IMR-90 (cell line): ENCODE measurements around the gene OR1F1. TPM values are rescaled to one million over a fixed set of nuclear protein-coding genes. Genes with fewer than 3 reads are reported as not detected.
A peak's percentile ranks its signal among the peaks of the same experiment; 100 is the strongest.

Experiments used
- ATAC-seq: fragments of 200-7000 bp; cut with Tn5 transposase; 2 replicates; pipeline ENCODE4 v1.9.1; 2020; ENCODE audit warnings: low read depth, mild to moderate bottlenecking, moderate library complexity
- BruUV-seq: library from RNA; stranded (reverse); fragments of 400-500 nt; replicated peaks from 2 replicates; lab custom pipeline; 2021; lab: Mats Ljungman, UMichigan
- CTCF ChIA-PET: fragments of 300-600 bp; formaldehyde crosslinking; extraction: SDS; loops from one replicate; lab custom pipeline; 2021; ENCODE audit warnings: antibody characterized with exemption; lab: Yijun Ruan, JAX
- POLR2A ChIA-PET: fragments of 300-600 bp; sonication (Branson Sonifier 250); formaldehyde crosslinking; loops from one replicate; lab custom pipeline; 2022; ENCODE audit warnings: antibody characterized with exemption; ENCODE audit not compliant: unreplicated experiment; lab: Charles Lee
- DNase-seq: peaks from one replicate; pipeline ENCODE4 v3.0.0; 2013
- H2AFZ ChIP-seq: replicated peaks from 2 replicates; pipeline ENCODE3; 2013; ENCODE audit warnings: low read length, mild to moderate bottlenecking; ENCODE audit not compliant: poor library complexity
- H2AK5ac ChIP-seq: 2 replicates; pipeline ENCODE4 v1.6.1; 2013; ENCODE audit warnings: low read depth, low read length, inconsistent platforms
- H2AK9ac ChIP-seq: replicated peaks from 2 replicates; pipeline ENCODE3; 2013; ENCODE audit warnings: mild to moderate bottlenecking, low read depth, low read length, moderate library complexity; ENCODE audit not compliant: poor library complexity
- H2BK120ac ChIP-seq: 2 replicates; pipeline ENCODE4 v1.6.1; 2013; ENCODE audit warnings: low read depth, low read length, inconsistent platforms
- H2BK15ac ChIP-seq: 3 replicates; pipeline ENCODE4 v1.6.1; 2013; ENCODE audit warnings: low read depth, low read length, inconsistent platforms
- H2BK20ac ChIP-seq: 2 replicates; pipeline ENCODE4 v1.6.1; 2013; ENCODE audit warnings: low read depth, mild to moderate bottlenecking, inconsistent platforms, low read length, moderate library complexity
- H2BK5ac ChIP-seq: 2 replicates; pipeline ENCODE4 v1.6.1; 2013; ENCODE audit warnings: mild to moderate bottlenecking, low read depth, low read length, inconsistent platforms; ENCODE audit not compliant: poor library complexity, severe bottlenecking
- H3K14ac ChIP-seq: replicated peaks from 2 replicates; pipeline ENCODE4 v1.6.1; 2013; ENCODE audit warnings: low read depth, low read length, inconsistent platforms
- H3K18ac ChIP-seq: 2 replicates; pipeline ENCODE4 v1.6.1; 2013; ENCODE audit warnings: low read depth, low read length, control low read depth
- H3K23ac ChIP-seq: 2 replicates; pipeline ENCODE4 v1.6.1; 2013; ENCODE audit warnings: low read depth, low read length, inconsistent platforms
- H3K27ac ChIP-seq: 2 replicates; pipeline ENCODE4 v1.5.1; 2013; ENCODE audit warnings: mild to moderate bottlenecking, control low read depth, low read length; ENCODE audit not compliant: insufficient read depth
- H3K27me3 ChIP-seq: 2 replicates; pipeline ENCODE4 v1.6.1; 2013; ENCODE audit warnings: low read length; ENCODE audit not compliant: control insufficient read depth, insufficient read depth
- H3K36me3 ChIP-seq: 2 replicates; pipeline ENCODE4 v1.6.1; 2013; ENCODE audit warnings: low read length, mixed read lengths; ENCODE audit not compliant: control insufficient read depth, insufficient read depth
- H3K4ac ChIP-seq: 2 replicates; pipeline ENCODE4 v1.6.1; 2013; ENCODE audit warnings: low read depth, low read length, inconsistent platforms
- H3K4me1 ChIP-seq: 2 replicates; pipeline ENCODE4 v1.6.1; 2013; ENCODE audit warnings: low read length, mixed read lengths; ENCODE audit not compliant: control insufficient read depth, insufficient read depth
- H3K4me2 ChIP-seq: 2 replicates; pipeline ENCODE4 v1.6.1; 2013; ENCODE audit warnings: low read depth, mild to moderate bottlenecking, control low read depth, low read length, moderate library complexity
- H3K4me3 ChIP-seq: 2 replicates; pipeline ENCODE4 v1.5.1; 2013; ENCODE audit warnings: low read depth, mild to moderate bottlenecking, control low read depth, low read length, moderate library complexity; ENCODE audit not compliant: insufficient read depth
- H3K56ac ChIP-seq: 2 replicates; pipeline ENCODE4 v1.6.1; 2013; ENCODE audit warnings: low read length, inconsistent platforms; ENCODE audit not compliant: insufficient read depth; ENCODE audit errors: extremely low read depth
- H3K79me1 ChIP-seq, 2 experiments: 2 replicates each; pipeline ENCODE4 v1.6.1; 2013; ENCODE audit warnings: low read length in 2 of 2, inconsistent platforms in 1 of 2, low read depth in 1 of 2
- H3K9ac ChIP-seq: 2 replicates; pipeline ENCODE4 v1.6.1; 2013; ENCODE audit warnings: low read depth, low read length, control low read depth
- H3K9me1 ChIP-seq: 2 replicates; pipeline ENCODE4 v1.6.1; 2013; ENCODE audit warnings: low read length, inconsistent platforms; ENCODE audit not compliant: insufficient read depth
- H3K9me3 ChIP-seq: 2 replicates; pipeline ENCODE4 v1.6.1; 2013; ENCODE audit warnings: low read length; ENCODE audit not compliant: control insufficient read depth, insufficient read depth
- H4K20me1 ChIP-seq: 2 replicates; pipeline ENCODE4 v1.6.1; 2013; ENCODE audit warnings: low read length, inconsistent platforms; ENCODE audit not compliant: insufficient read depth
- H4K5ac ChIP-seq: 2 replicates; pipeline ENCODE4 v1.6.1; 2013; ENCODE audit warnings: mild to moderate bottlenecking, low read depth, low read length, control low read depth
- H4K8ac ChIP-seq, 2 experiments: 2 replicates each; pipeline ENCODE4 v1.6.1; 2013; ENCODE audit warnings: low read depth in 2 of 2, low read length in 2 of 2, control low read depth in 1 of 2, inconsistent platforms in 1 of 2
- H4K91ac ChIP-seq: 2 replicates; pipeline ENCODE4 v1.6.1; 2013; ENCODE audit warnings: low read depth, low read length, inconsistent platforms; ENCODE audit not compliant: insufficient read depth
- BHLHE40 ChIP-seq: fragments of 150-350 bp; IDR thresholded peaks from 2 replicates; pipeline ENCODE4 v1.6.1; 2016; ENCODE audit warnings: mild to moderate bottlenecking, low read depth, low read length
- CHD1 ChIP-seq: IDR thresholded peaks from 2 replicates; pipeline ENCODE4 v1.6.1; 2012; ENCODE audit warnings: low read depth, low read length, improper control_type of control experiment
- CTCF ChIP-seq: conservative IDR thresholded peaks from 2 replicates; pipeline ENCODE4 v1.5.1; 2012; ENCODE audit warnings: mild to moderate bottlenecking, low read depth, low read length, improper control_type of control experiment
- ELK1 ChIP-seq: fragments of 150-350 bp; IDR thresholded peaks from 2 replicates; pipeline ENCODE4 v1.6.1; 2016; ENCODE audit warnings: low read depth, mild to moderate bottlenecking, low read length, moderate library complexity, borderline replicate concordance
- FOS ChIP-seq: fragments of 150-350 bp; IDR thresholded peaks from 2 replicates; pipeline ENCODE4 v1.6.1; 2016; ENCODE audit warnings: low read depth, low read length
- MAFK ChIP-seq: IDR thresholded peaks from 2 replicates; pipeline ENCODE4 v1.6.1; 2012; ENCODE audit warnings: low read depth, low read length, improper control_type of control experiment
- MXI1 ChIP-seq: IDR thresholded peaks from 2 replicates; pipeline ENCODE4 v1.6.1; 2012; ENCODE audit warnings: low read depth, mild to moderate bottlenecking, low read length, moderate library complexity, borderline replicate concordance
- POLR2A ChIP-seq: IDR thresholded peaks from 2 replicates; pipeline ENCODE4 v1.6.1; 2012; ENCODE audit warnings: mild to moderate bottlenecking, low read depth, low read length
- RAD21 ChIP-seq: IDR thresholded peaks from 2 replicates; pipeline ENCODE4 v1.6.1; 2012; ENCODE audit warnings: low read length, improper control_type of control experiment
- RCOR1 ChIP-seq: IDR thresholded peaks from 2 replicates; pipeline ENCODE4 v1.6.1; 2012; ENCODE audit warnings: mild to moderate bottlenecking, low read length, improper control_type of control experiment; ENCODE audit not compliant: insufficient replicate concordance
- RFX5 ChIP-seq: IDR thresholded peaks from 2 replicates; pipeline ENCODE4 v1.8.0; 2012; ENCODE audit warnings: low read depth, mild to moderate bottlenecking, low read length, moderate library complexity
- SMC3 ChIP-seq: fragments of 150-350 bp; IDR thresholded peaks from 2 replicates; pipeline ENCODE4 v1.6.1; 2016; ENCODE audit warnings: low read depth, mild to moderate bottlenecking, antibody characterized with exemption, low read length, moderate library complexity
- WGBS, 2 experiments: methylation state at CpG; one replicate each; pipeline versions ENCODE4 v1.1.5 to v1.1.7; 2013; ENCODE audit warnings: missing lambda C conversion rate in 2 of 2; ENCODE audit not compliant: insufficient read length in 1 of 2; ENCODE audit errors: extremely low coverage in 2 of 2; 5-methylcytosine and 5-hydroxymethylcytosine counted together
- dilution Hi-C: fragments of 300-500 bp; cut with HindIII; formaldehyde crosslinking; loops from one replicate; pipeline ENCODE4 v1.14.3; 2018; ENCODE audit warnings: low sequenced_read_pairs; ENCODE audit not compliant: unreplicated experiment
- in situ Hi-C: fragments of 300-500 bp; cut with MboI; formaldehyde crosslinking; loops from 3 replicates; pipeline ENCODE4 v1.14.3; 2019; ENCODE audit warnings: low sequenced_read_pairs, inconsistent platforms, mixed read lengths
- intact Hi-C: fragments of 100-400 bp; cut with micrococcal nuclease; formaldehyde crosslinking; loops from 2 replicates; pipeline ENCODE4 v1.10.0; 2022
- polyA plus RNA-seq, 3 experiments: library from polyadenylated mRNA; depleted of rRNA; stranded (reverse); fragments of >200 nt; gene quantifications; 2 replicates each; pipeline ENCODE4 v1.2.3, GENCODE V29; 2012; ENCODE audit warnings: low replicate concordance in 1 of 3
- total RNA-seq: library from RNA; depleted of rRNA; stranded (reverse); fragments of >200 nt; gene quantifications from 2 replicates; pipeline ENCODE4 v1.2.3, GENCODE V29; 2012

Gene OR1F1
- total and polyA plus RNA-seq, 2 of the 4 experiments (the other 2 are of a cell fraction), result 0.12 TPM; not detected in 1

GRCh38 chr16:3152027-3152276 is 36.1 kb upstream of the OR1F1 start:
- ATAC-seq, result no peak
- Histone ChIP-seq H3K79me1 (peaks cover 0 to 13% of the 10 kb centered on the region in 2 experiments; a peak in 2 of 4 replicates), H2BK120ac (no peak overlapping the region), H2AK9ac (no peak overlapping the region), H3K4ac (no peak overlapping the region), H2BK15ac (no peak overlapping the region), H3K36me3 (no peaks in the 10 kb centered on the region), H3K4me2 (peak overlapping the region; percentile 51), H3K14ac (no peak overlapping the region), H2AK5ac (no peak overlapping the region), H3K9ac (no peak overlapping the region), H3K4me1 (peaks cover 3% of the 10 kb centered on the region; the same call in 1 of the 2 replicates), H4K5ac (no peak overlapping the region), H4K91ac (no peak overlapping the region), H3K9me3 (no peaks in the 10 kb centered on the region), H3K23ac (no peak overlapping the region), H3K27ac (no peak overlapping the region), H2BK5ac (no peak overlapping the region), H3K56ac (no peak overlapping the region), H3K9me1 (peaks cover 10% of the 10 kb centered on the region), H4K20me1 (peaks cover 15% of the 10 kb centered on the region), H3K4me3 (peak overlapping the region; percentile 59), H3K18ac (no peak overlapping the region), H4K8ac (no peak overlapping the region), H3K27me3 (no peaks in the 10 kb centered on the region), H2AFZ (peak overlapping the region; percentile 94), H2BK20ac (no peak overlapping the region)
- 14% methylated on average over 3 of the region's 15 CpGs; no CpG with 5 or more reads in 1 of the 2 experiments for WGBS, 2 experiments
- dilution Hi-C loops (no loop called here), intact Hi-C loops (loop anchor here (1.0 kb wide), 1 partner anchor 14 kb away; no protein-coding TSS in a partner anchor), in situ Hi-C loops (no loop called here)
- CTCF ChIA-PET, result interaction anchor here (1.4 kb wide), 1 partner anchor 17 kb away, joined by 3 read pairs; the partner anchor contains the start of gene ZNF213
- no peak for DNase-seq
- POLR2A ChIA-PET, result no interaction called here
- TF ChIP-seq FOS (no peak), RFX5 (no peak), RCOR1 (no peak), MAFK (no peak), CHD1 (no peak), SMC3 (no peak), ELK1 (no peak), BHLHE40 (no peak), RAD21 (no peak), POLR2A (no peak), CTCF (no peak), MXI1 (no peak)
- BruUV-seq, result no TSS peak
